NCI-H1436 (cell line): ENCODE data around the gene MAG.

Experiments
- DNase-seq: peaks from one replicate; lab custom pipeline; 2025; lab: John Stamatoyannopoulos, UW

Gene MAG

DNA sequence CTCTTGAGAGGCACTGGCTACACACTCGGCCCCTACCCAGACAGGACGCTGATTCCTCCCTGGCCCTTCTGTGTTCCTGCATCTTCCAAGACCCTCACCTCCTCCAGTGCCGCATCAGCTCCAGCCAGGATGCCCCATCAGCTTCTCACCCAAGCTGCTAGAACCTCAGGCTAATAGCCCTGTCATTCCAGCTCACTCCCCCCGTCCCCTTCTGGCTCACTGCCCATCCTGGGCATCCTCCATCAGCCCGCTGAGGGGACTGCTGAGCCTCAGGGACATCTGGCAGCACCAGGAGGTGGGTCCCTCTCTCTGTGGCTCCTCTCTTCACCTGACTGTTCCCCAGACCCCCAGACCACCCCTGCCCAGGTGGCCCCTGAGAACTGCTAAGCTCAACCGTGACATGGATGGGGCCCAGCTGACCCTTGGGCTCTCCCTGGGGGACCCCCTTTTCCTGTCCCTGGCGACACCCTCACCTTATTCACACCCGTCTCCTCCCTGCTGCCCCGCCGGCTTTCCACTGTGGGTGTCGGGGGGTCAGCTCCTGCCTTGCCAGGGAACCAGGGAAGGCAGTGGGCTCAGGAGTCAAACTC is 71.1 kb downstream of the MAG start:
- no peak for DNase-seq
